Colonic mucosa (tissue), 4 donors: ENCODE results near the gene TMED8. TPM values are rescaled to one million over a fixed set of nuclear protein-coding genes. Genes with fewer than 3 reads are reported as not detected.

ENCODE experiments used
- DNase-seq: peaks from one replicate; pipeline ENCODE4 v3.0.0-alpha.2; 2020
- H3K27ac ChIP-seq: fragments of 200-600 bp; one replicate; pipeline ENCODE4 v1.8.0; 2021
- H3K27me3 ChIP-seq: fragments of 200-600 bp; one replicate; pipeline ENCODE4 v1.8.0; 2021
- H3K36me3 ChIP-seq: fragments of 200-600 bp; one replicate; pipeline ENCODE4 v1.8.0; 2021
- H3K4me1 ChIP-seq: fragments of 200-600 bp; one replicate; pipeline ENCODE4 v1.8.0; 2021; ENCODE audit warnings: mild to moderate bottlenecking
- H3K4me3 ChIP-seq: fragments of 200-600 bp; one replicate; pipeline ENCODE4 v1.8.0; 2021
- H3K9ac ChIP-seq, 2 donors: one replicate each; pipeline ENCODE4 v1.7.0; 2013; ENCODE audit warnings: control low read depth in 2 of 2, low read depth in 2 of 2, low read length in 2 of 2
- H3K9me3 ChIP-seq: fragments of 200-600 bp; one replicate; pipeline ENCODE4 v1.8.0; 2021
- intact Hi-C: fragments of 100-400 bp; cut with DNase I; formaldehyde crosslinking; loops from one replicate; pipeline ENCODE4 v1.14.1; 2022
- total RNA-seq, 2 donors: library from RNA; stranded (reverse); fragmentation: NEBNext Ultra II Directional in 1 of 2; extraction: Animal tissue kit (Norgen Biotek cat#: 25700) in 1 of 2; gene quantifications; one replicate each; pipeline ENCODE4 v1.2.1, GENCODE V29; 2021
- TF ChIP-seq, protein P1 (sequence below): fragments of 200-600 bp; IDR thresholded peaks from one replicate; pipeline ENCODE4 v1.8.0; 2022; ENCODE audit warnings: antibody characterized with exemption, mild to moderate bottlenecking
- donor health status: healthy.
- donor health status: DM: no; HTN: no; CAD: no.
- donor health status: DM: no; HTN: no; CAD: no.

The TMED8 gene
- total RNA-seq, 2 donors from 2014 or later, result 8.6 to 9.4 TPM

DNA sequence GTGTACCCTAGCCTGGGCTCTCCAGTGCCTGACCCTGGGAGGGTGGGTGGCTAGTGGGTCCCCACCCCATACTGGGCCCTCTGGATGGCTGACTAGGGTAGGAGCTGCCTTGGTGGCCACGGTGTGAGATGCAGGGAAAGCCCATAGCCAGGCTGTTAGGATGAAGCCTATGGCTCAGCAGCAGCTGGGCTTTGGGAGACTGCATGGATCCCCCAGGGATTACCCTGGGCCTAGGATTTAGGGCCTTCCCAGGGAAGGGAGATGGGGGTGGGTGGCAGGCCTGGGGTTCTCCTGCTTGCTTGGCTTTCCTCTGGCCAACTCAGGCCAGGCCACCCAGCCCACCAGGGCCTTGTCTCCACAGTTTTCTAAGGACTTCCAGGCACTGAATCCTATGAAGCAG lies 49.8 kb downstream of the TMED8 start:
- H3K27me3 ChIP-seq, result no peaks in the 10 kb centered on the region
- intact Hi-C loops, result loop anchor here (10.0 kb wide), 1 partner anchor 228 kb away; no protein-coding TSS in a partner anchor
- DNase-seq, result no peak
- no peak overlapping the region for H3K27ac ChIP-seq
- no peak overlapping the region for H3K9ac ChIP-seq
- H3K4me3 ChIP-seq, result no peak overlapping the region
- no peaks in the 10 kb centered on the region for H3K36me3 ChIP-seq
- TF ChIP-seq, protein P1, sequence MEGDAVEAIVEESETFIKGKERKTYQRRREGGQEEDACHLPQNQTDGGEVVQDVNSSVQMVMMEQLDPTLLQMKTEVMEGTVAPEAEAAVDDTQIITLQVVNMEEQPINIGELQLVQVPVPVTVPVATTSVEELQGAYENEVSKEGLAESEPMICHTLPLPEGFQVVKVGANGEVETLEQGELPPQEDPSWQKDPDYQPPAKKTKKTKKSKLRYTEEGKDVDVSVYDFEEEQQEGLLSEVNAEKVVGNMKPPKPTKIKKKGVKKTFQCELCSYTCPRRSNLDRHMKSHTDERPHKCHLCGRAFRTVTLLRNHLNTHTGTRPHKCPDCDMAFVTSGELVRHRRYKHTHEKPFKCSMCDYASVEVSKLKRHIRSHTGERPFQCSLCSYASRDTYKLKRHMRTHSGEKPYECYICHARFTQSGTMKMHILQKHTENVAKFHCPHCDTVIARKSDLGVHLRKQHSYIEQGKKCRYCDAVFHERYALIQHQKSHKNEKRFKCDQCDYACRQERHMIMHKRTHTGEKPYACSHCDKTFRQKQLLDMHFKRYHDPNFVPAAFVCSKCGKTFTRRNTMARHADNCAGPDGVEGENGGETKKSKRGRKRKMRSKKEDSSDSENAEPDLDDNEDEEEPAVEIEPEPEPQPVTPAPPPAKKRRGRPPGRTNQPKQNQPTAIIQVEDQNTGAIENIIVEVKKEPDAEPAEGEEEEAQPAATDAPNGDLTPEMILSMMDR, result no peak
- H3K9me3 ChIP-seq, result no peaks in the 10 kb centered on the region
- peaks cover 4% of the 10 kb centered on the region for H3K4me1 ChIP-seq

DNA sequence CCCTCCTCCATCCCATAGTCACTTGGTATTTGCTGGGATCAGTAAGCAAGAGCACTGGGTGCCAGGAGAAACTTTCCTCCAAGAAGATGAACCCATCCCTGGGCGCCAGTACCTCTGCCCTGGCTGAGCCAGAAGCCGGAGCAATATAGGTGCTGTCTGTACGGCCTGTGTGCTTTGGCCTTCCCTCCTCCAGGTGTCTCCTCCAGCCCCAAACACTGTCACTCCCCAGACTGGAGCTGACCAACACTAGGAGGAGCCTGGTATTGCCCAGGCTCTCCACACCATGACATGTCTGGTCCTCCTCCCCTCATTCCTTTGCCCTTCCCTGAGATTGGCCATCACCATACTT lies 51.2 kb downstream of the TMED8 start:
- H3K27ac ChIP-seq, result no peak overlapping the region
- intact Hi-C loops, result loop anchor here (10.0 kb wide), 1 partner anchor 229 kb away; no protein-coding TSS in a partner anchor
- TF ChIP-seq, protein P1, result no peak
- H3K4me3 ChIP-seq, result no peak overlapping the region
- H3K27me3 ChIP-seq, result no peaks in the 10 kb centered on the region
- peaks cover 6% of the 10 kb centered on the region for H3K4me1 ChIP-seq
- DNase-seq, result no peak
- no peak overlapping the region for H3K9ac ChIP-seq
- H3K9me3 ChIP-seq, result no peaks in the 10 kb centered on the region
- H3K36me3 ChIP-seq, result no peaks in the 10 kb centered on the region

DNA sequence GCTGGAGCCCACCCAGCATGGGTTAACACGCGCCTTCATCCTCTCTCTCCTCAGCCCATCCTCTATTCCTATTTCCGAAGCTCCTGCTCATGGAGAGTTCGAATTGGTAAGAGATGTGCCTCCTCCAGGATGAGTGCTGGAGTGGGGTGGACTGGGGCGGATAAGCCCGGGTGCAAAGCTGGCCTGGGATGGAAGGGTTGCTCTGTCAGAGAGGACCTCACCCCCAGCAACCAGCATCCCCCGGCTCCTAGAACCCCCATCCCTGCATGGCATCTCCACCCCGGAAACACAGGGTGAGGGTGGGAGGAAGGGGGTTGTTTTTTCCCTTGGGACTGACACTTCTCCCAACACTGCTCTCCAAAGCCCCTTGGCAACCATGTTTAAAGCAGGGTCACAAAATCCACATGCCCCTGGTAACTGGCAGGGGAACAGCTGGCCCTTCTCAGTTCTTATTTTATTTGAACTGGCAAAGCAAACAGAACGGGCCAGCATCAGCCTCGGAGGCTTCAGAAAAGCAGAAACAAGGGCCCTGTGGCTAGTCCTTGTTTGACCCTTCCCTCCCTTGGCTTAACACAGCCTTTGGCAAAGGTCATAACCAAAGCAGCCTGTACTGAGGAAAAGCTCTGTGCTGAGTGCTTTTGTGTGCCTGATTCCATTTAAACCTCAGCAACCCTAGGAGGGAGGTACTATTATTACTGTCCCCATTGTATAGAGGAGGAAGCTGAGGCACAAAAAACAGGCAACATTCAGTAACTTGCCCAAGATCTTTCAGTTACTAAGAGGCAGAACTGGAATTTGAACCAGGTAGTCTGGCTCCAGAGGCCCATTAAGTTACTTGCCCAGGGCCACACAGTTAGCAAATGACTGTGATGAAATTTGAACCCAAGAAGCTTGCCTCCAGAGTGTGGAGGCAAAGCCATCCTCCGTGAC lies 51.8 kb downstream of the TMED8 start:
- Histone ChIP-seq H3K36me3 (no peaks in the 10 kb centered on the region), H3K27me3 (no peaks in the 10 kb centered on the region), H3K4me3 (no peak overlapping the region), H3K4me1 (peaks cover 6% of the 10 kb centered on the region), H3K27ac (no peak overlapping the region), H3K9ac (no peak overlapping the region), H3K9me3 (no peaks in the 10 kb centered on the region)
- intact Hi-C loops, result loop anchor here (10.0 kb wide), 1 partner anchor 230 kb away; no protein-coding TSS in a partner anchor
- TF ChIP-seq, protein P1, result no peak
- no peak for DNase-seq

DNA sequence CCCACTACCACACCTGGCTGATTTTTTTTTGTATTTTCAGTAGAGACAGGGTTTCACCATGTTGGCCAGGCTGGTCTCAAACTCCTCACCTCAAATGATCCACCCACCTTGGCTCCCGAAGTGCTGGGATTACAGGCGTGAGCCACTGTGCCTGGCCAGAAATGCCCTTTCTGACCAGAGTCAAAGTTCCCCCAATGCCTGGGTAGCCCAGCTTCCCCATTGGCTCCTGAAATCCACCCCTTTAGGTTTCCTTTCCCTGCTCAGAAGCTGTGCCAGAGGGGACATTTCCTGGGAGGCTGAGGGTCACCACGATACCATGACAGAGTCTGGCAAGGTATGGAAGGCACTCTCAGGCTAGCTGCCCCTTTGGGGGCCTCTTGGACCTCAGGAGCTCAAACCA lies 52.6 kb downstream of the TMED8 start:
- Histone ChIP-seq H3K9ac (no peak overlapping the region), H3K27ac (no peak overlapping the region), H3K4me3 (no peak overlapping the region), H3K4me1 (peaks cover 6% of the 10 kb centered on the region), H3K27me3 (no peaks in the 10 kb centered on the region), H3K36me3 (no peaks in the 10 kb centered on the region), H3K9me3 (no peaks in the 10 kb centered on the region)
- TF ChIP-seq, protein P1, result no peak
- intact Hi-C loops, result loop anchor here (10.0 kb wide), 1 partner anchor 231 kb away; no protein-coding TSS in a partner anchor
- no peak for DNase-seq

DNA sequence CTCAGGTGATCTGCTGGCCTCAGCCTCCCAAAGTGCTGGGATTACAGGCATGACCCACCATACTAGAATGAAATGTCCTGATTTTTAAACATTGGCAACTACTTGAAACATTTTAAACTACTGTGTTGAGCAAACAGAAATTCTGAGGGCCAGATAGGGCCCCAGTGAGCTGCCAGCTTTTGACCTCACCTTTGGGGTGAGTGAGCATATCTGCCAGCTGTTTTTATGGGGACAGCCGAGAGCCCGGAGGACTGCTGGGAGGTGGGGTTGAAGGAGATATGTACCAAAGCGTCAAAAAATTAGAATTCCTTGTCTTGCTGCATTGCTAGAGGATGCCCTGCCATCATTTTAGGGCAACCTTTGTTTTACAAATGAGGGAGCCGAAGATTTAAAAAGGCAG lies 53.3 kb downstream of the TMED8 start:
- intact Hi-C loops, result loop anchor here (10.0 kb wide), 1 partner anchor 231 kb away; no protein-coding TSS in a partner anchor
- no peak for DNase-seq

More for the DNA sequence above, 53.3 kb downstream of the TMED8 start:
- Histone ChIP-seq H3K36me3 (no peaks in the 10 kb centered on the region), H3K4me1 (peaks cover 6% of the 10 kb centered on the region), H3K4me3 (no peak overlapping the region), H3K27me3 (no peaks in the 10 kb centered on the region), H3K9me3 (no peaks in the 10 kb centered on the region), H3K9ac (no peak overlapping the region), H3K27ac (no peak overlapping the region)
- TF ChIP-seq, protein P1, result no peak
